ENCODE data around the gene PPP1R7. TPM values are rescaled to one million over a fixed set of nuclear protein-coding genes. Genes with fewer than 3 reads are reported as not detected.

The PPP1R7 gene
- polyA plus RNA-seq, 3 donors from 2014 or later = 108 to 138 (median 132) TPM

DNA sequence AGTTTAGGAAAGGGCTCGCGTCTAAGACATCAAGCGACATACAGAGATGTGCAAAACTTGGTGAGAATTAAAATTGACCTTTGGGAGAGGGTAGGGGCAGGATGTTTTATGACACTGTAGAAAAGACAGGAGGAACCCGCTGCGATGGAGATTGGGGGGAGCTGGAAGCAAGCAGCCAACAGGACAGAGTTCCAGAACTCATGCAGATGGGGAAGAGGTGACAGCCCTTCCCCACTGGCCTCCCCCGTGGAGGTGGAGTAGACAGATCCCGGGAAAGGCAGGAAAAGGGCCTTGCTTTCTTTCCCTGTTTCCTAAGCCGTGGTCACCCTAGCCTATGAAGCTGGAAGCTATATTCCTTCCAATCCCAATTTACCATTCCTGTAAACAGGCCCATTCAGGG lies 77.3 kb downstream of the PPP1R7 start:
- peaks cover 17 to 34% (median 18%) of the 10 kb centered on the region in 3 donors for H3K36me3 Mint-ChIP-seq
- no peaks in the 10 kb centered on the region for H3K9me3 Mint-ChIP-seq
- DNase-seq = no peak
- no peak overlapping the region for H3K4me3 Mint-ChIP-seq
- peak overlapping the region in 1 of 6 donors; percentile 26 for H3K27ac Mint-ChIP-seq
- peaks cover 0 to 12% (median 3%) of the 10 kb centered on the region in 3 donors for H3K27me3 Mint-ChIP-seq (ENCODE audit: low read depth in 3 of 3)
- peaks cover 0 to 4% of the 10 kb centered on the region in 2 donors for H3K4me1 Mint-ChIP-seq

DNA sequence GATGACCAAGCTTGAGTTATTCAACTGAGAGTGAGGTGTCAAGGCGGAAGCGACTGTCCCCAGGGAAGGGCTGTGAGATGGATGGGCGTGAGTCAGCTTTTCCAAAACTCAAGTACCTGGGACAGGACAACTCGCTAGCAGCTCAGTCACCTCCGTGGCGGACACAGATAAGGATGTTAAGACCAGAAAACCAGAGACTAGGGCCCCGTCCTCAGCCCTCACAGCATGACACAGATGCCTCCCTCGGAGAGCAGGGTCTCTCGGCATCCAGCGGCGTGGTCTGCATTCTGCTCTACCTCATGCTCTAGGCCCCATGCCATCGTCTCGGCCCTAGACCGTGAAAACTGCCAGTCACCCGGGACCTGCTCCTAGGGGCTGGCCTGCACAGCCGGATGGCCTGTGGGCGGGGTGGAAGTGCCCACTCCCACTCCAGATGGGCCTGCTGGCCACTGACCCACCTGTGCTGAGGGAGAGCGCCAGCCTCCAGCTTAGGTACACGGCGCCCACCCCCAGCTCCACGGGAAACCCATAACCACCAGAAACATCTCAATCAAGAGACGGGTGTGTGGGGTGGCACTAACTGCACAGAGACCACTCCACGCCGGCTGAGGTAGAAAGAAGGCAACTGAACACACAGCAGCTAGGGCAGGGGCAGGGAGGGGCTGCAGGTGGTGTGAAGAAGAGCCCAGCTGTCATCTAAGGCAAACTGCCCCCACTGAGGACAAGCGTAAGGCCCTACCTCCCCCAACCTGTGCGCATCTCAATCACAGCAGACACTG lies 78.0 kb downstream of the PPP1R7 start:
- Mint-ChIP-seq H3K36me3 (peaks cover 17 to 34% (median 18%) of the 10 kb centered on the region in 3 donors), H3K27me3 (ENCODE audit: low read depth in 3 of 3) (peaks cover 0 to 11% (median 3%) of the 10 kb centered on the region in 3 donors), H3K27ac (no peak overlapping the region), H3K4me1 (peaks cover 0 to 4% of the 10 kb centered on the region in 2 donors), H3K9me3 (no peaks in the 10 kb centered on the region), H3K4me3 (no peak overlapping the region)
- no peak for DNase-seq

DNA sequence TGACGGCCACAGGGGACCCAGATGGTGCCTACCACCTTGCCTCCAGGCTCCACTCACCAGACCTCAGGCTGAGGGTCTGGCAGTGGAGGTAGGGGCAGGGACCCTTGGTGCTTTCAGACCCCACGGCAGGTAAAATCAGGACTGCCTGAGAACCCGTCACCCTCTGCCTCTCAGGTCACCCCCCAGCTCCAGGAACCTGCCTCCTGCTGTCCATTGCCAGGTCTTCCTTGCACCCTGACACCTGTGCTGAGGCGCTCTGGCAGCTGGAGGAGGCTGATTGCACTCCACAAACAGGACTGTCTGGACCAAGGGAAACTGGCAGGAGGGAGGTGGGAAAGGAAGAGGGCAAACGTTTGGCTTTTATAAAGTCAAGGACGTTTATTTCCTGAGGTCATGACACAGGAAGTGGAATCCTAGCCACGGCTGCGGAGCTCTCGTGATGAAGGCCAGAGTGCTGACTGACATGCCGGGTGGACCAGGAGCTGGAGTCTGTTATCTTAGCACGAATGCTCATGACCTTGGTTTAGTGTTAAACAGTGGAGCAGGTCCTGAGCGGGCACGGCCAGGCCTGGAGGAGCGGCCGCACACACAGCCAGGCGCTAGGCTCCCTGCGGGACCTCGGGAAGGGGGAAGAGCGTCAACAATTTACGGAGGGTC lies 78.7 kb downstream of the PPP1R7 start:
- Mint-ChIP-seq H3K4me1 (peaks cover 0 to 4% of the 10 kb centered on the region in 2 donors), H3K9me3 (no peaks in the 10 kb centered on the region), H3K4me3 (no peak overlapping the region), H3K27ac (peak overlapping the region in 1 of 6 donors; percentile 13), H3K36me3 (peaks cover 18 to 41% (median 21%) of the 10 kb centered on the region in 3 donors), H3K27me3 (ENCODE audit: low read depth in 3 of 3) (peaks cover 0 to 11% (median 3%) of the 10 kb centered on the region in 3 donors)
- DNase-seq = no peak

DNA sequence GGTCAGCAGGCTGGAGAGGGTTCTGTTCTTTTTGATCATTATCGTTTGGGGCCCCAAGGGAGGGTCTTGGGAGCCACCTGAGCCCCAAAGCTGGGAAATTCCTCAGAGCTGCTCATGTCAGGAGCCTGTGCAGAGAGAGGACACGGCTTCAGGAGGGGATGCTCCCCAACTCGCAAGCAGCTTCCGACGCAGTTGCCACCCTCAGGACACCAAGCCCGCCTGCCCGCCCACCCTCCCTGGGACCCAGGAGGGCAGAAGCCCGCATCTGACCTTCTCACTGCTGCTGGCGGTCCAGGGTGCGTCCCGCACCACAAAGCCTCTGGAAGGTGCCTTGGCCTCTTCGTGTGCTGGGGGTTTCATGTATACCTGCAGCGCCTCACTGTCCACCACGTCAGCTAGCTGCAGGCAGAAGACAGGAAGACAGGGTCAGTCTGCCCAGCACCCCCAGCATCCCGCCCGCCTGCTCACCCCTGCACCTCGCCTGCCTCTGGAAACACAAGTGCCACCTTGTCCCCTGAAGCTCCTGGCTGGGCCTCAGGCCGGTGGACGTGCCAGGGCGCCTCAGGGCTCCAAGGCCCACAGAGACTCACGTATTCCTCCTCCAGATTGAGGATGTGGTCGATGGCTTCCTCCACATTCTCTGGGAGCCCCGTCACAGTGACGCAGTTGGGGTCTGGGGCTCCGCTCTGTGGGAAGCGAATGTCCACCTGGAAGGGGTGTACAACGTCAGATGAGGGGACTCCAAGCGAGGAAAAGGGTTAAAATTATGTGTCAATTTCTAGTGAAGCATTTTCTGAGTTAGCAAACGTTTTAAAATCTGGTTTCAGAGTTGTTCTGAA lies 79.5 kb downstream of the PPP1R7 start:
- Mint-ChIP-seq H3K4me3 (no peak overlapping the region), H3K9me3 (no peaks in the 10 kb centered on the region), H3K27me3 (ENCODE audit: low read depth in 3 of 3) (peaks cover 0 to 10% (median under 1%) of the 10 kb centered on the region in 3 donors), H3K4me1 (peaks cover 0 to 4% of the 10 kb centered on the region in 2 donors), H3K36me3 (peaks cover 21 to 44% (median 21%) of the 10 kb centered on the region in 3 donors), H3K27ac (no peak overlapping the region)
- DNase-seq = no peak

DNA sequence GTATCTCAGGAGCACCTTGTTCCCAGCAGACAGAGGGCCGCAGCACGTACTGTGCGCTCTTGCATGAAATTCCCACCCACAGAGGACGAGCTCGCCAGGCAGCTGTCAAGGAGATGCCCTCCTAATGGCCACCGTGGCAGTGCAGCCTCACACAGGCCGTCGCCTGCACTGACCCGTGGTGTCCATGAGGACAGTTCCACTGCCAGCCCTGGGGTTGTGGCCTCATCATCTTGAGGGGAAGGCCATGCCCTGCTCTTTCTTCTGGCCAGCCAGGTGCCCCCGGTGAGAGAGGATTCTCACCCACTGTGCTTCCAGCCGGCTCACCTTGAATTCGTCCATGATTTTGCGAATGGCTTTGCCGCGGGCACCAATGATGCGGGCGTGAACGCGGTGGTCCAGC lies 80.2 kb downstream of the PPP1R7 start:
- Mint-ChIP-seq H3K27me3 (ENCODE audit: low read depth in 3 of 3) (peaks cover 0 to 7% (median 0%) of the 10 kb centered on the region in 3 donors), H3K36me3 (peaks cover 21 to 49% (median 21%) of the 10 kb centered on the region in 3 donors), H3K4me1 (peaks cover 0 to 4% of the 10 kb centered on the region in 2 donors), H3K9me3 (no peaks in the 10 kb centered on the region), H3K4me3 (no peak overlapping the region), H3K27ac (no peak overlapping the region)
- DNase-seq = no peak

- Mint-ChIP-seq H3K9me3 (no peaks in the 10 kb centered on the region), H3K27ac (peak overlapping the region in 1 of 6 donors; percentile 12), H3K4me3 (no peak overlapping the region), H3K4me1 (peaks cover 0 to 4% of the 10 kb centered on the region in 2 donors), H3K36me3 (peaks cover 15 to 51% (median 27%) of the 10 kb centered on the region in 3 donors), H3K27me3 (ENCODE audit: low read depth in 3 of 3) (peaks cover 0 to 9% (median 0%) of the 10 kb centered on the region in 3 donors)
- no peak for DNase-seq
Measured at GRCh38 chr2:241232736-241233575, 82.7 kb downstream of the PPP1R7 start.

Other genes starting within 250 kb of the PPP1R7 start
- not detected for gene CROCC2, start 244.1 kb upstream of the PPP1R7 start, polyA plus RNA-seq
- under 1 TPM in 2 of 3 donors, not detected in 1; 0.24 to 0.56 TPM for gene SNED1, start 151.8 kb upstream of the PPP1R7 start, polyA plus RNA-seq
- gene MTERF4, start 48.2 kb upstream of the PPP1R7 start, polyA plus RNA-seq = 10 to 100 TPM; 27.8 to 35.8 (median 30.9) TPM
- gene PASK, start 995 bp upstream of the PPP1R7 start, polyA plus RNA-seq = 1 to 10 TPM; 2.1 to 5.5 (median 4.9) TPM
- under 1 TPM in 1 of 3 donors, not detected in 2; 0.40 TPM for gene ANO7, start 38.2 kb downstream of the PPP1R7 start, polyA plus RNA-seq
- 10 to 100 TPM; 20.4 to 71.7 (median 31.5) TPM for gene HDLBP, start 165.2 kb downstream of the PPP1R7 start, polyA plus RNA-seq
- 100 to 1,000 TPM; 204 to 249 (median 207) TPM for gene SEPTIN2, start 165.5 kb downstream of the PPP1R7 start, polyA plus RNA-seq
- 1 to 10 TPM; 5.3 to 8.3 (median 8.2) TPM for gene FARP2, start 205.8 kb downstream of the PPP1R7 start, polyA plus RNA-seq